IPS-NIHi11 (cell line): ENCODE measurements around the gene KLHDC8B.

ENCODE experiments used
- DNase-seq: peaks from one replicate; pipeline ENCODE4 v3.0.0; 2012; ENCODE audit warnings: mixed read lengths, low spot score

The KLHDC8B gene

DNA sequence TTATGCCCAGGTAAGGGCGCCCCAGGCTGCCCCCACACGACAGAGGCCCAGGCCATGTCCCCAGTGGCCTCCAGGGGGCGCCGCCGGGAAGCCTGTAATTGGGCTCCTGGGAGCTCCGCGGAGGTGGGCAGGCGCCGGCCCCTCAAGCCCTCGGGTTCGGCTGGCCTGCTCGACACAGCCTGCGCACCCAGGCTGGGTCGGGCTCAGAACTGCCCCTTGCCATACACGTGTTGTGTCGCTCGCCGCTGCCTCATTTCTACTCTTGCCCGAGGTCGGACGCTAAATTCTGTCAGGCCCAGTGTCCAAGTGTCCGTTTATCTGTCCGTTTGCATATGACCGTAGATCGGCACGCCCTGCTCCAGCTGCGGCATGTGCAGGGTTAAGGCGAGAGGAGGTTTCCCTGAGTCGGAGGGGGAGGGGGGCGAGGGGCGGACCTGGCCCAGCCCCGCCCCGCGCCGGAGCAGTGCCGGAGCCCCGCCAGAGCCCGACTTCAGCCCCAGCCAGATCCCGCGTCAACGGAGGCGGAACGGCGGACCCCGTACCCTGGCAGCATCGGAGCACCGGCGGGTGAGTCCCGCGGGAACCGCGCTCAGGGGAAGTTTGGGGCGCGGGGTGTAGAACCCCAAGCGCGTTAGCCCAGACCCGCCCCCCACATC, at the start of gene KLHDC8B:
KLHDC8B (plus strand) TSS at position 480 of the 656 bp plus-strand sequence. CDS start 1,172 bp downstream, outside the sequence.
- DNase-seq: peak; percentile 97

GRCh38 chr3:49122022-49122421, 49.4 kb upstream of the KLHDC8B start:
- DNase-seq: no peak

- no peak for DNase-seq
Observed at GRCh38 chr3:49122451-49122850, 48.9 kb upstream of the KLHDC8B start.

DNA sequence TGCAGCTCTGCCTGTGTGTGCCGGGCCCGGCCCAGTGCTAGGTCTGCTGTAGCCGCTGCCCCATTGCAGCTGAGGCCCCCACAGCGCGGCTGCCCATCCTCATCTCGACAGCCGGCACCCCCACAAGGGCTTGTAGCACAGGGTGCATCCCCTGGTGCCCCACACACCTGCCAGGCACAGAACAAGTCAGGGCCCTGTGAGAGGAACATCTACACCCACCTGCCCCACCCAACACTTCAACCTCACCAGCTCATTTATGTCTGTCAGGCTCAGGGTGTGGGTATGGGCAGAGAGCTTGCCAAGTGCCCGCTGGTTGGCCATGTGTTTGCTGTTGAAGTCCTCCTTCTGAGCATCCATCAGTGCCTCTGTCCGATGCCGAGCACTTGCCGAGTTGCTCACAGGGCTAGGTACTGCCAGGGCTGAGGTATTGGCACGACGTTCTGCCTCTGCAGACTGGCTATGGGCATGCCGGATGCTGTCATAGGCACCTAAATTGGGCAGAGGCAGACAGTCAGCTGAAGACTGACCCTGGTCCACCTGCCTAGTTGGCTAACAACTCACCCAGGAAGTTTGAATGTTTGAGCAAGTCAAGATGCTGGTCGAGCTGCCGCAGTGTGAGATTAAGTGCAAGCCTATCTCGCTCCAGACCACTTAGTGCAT, 48.4 kb upstream of the KLHDC8B start:
- DNase-seq: no peak

DNA sequence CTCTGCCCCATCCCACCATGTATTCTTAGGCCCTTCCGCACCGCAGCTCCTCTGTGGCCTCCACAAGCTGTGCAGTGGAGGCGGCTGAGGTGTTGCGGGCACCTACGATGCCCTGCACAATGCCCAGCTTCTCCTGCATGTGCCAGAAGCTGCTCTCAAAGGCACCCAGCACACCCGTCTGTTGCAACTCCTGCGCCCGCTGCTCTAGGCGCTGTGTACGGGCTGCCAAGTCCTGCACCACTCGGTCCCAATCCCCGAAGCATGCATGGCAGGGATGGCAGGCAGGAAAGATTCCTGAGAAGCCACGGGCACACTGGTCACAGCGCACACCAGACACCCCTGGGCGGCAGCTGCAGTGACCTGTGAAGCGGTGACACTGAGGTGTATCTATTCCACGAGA, 47.7 kb upstream of the KLHDC8B start:
- no peak for DNase-seq

DNA sequence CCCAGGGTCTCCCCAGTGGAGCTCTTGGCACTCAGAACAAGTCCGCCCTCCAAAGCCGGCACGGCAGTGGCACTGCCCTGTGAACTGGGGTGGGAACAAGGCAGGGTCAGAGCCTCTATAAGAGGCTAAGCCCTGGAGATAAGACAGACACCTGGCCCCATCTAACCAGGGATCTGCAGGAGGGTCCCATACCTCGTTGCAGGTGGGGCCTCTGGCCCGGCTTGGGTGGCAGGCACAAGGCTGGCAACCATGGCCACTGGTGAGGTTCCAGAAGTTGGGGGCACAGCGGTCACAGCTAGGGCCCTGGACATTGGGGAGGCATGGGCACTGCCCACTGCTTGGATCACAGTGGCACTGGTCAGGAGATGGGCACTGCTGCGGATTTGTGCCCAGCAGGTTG, 47.2 kb upstream of the KLHDC8B start:
- no peak for DNase-seq

GRCh38 chr3:49124991-49125670, 46.3 kb upstream of the KLHDC8B start:
- DNase-seq: peak; percentile 34

DNA sequence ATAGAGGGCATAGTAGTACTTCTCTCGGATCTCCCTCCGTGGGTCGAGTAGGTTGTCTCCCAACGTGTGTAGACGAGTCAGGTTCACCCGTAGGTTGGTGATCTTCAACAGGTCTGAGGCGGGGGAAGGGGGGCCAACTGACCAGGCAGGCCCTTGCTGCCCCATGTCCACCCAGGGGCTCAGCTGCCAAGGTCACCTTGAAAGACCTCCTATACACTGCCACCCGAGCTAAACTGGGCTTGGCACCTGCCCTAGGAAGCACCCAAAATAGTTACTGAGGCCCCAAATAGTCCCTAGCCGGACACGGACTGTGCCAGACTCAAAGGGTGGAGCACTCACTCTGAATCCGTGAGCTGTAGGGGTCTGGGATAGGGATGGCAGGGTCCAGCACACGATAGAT, 40.4 kb upstream of the KLHDC8B start:
- DNase-seq: no peak

- no peak for DNase-seq
Observed at GRCh38 chr3:49131576-49131975, 39.8 kb upstream of the KLHDC8B start.

DNA sequence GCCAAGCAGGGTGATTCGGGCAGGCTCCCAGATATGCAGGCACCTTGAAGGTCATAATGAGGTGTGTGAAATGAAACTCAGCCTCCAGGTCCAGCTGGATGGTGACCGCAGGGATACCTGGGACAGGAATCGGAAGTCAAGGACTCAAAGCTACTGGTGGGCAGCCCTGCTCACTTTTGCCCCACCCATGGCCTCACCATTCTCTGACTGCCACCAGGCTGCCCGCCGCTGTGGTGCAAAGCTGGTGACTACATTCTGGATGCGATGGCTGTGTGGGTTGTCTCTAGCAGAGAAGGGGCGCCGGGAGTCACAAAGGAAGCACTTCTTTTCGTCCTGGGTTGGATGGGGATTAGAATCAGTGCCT, 39.3 kb upstream of the KLHDC8B start:
- no peak for DNase-seq

GRCh38 chr3:49132437-49133225, 38.8 kb upstream of the KLHDC8B start, which contains the start of gene LAMB2:
Gene LAMB2 (minus strand): TSS chr3:49133050. CDS start chr3:49132867, 183 bp downstream.
- DNase-seq: peak; percentile 90

DNA sequence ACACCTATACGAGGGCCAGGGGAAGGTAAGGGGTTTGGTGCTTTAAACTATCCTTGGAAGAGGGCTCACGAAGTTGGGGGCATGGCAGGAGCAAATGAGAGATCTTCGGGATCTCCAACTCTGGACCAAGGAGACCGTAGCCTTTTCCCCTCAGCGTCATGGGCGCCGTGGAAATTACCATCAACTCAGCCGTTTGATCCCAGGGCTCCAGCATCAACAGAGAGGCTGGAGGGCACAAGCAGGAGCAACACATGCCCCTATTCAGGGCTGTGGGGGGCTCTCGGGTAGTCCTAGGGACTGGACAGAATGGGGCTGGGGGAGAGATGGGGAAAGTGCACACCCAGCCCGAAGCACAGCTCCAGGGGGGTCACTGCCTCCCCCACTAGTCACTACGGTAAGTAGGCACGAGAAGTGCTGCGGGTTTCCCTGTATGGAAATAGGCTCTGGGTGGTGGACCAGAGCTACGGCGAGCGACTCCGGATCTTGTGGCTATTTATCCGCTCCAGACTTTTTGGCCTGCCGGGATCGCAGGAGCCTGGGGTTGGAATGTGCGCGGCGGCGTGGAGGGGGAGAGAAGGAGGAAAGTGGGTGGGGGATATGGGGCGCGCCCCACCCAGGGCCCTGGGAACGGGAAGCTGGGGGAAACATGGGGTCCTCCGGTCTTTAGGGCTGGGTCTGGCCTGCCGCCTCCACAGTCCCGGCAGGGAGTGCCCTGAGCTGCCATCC, 38.0 kb upstream of the KLHDC8B start:
- DNase-seq: peak; percentile 91

DNA sequence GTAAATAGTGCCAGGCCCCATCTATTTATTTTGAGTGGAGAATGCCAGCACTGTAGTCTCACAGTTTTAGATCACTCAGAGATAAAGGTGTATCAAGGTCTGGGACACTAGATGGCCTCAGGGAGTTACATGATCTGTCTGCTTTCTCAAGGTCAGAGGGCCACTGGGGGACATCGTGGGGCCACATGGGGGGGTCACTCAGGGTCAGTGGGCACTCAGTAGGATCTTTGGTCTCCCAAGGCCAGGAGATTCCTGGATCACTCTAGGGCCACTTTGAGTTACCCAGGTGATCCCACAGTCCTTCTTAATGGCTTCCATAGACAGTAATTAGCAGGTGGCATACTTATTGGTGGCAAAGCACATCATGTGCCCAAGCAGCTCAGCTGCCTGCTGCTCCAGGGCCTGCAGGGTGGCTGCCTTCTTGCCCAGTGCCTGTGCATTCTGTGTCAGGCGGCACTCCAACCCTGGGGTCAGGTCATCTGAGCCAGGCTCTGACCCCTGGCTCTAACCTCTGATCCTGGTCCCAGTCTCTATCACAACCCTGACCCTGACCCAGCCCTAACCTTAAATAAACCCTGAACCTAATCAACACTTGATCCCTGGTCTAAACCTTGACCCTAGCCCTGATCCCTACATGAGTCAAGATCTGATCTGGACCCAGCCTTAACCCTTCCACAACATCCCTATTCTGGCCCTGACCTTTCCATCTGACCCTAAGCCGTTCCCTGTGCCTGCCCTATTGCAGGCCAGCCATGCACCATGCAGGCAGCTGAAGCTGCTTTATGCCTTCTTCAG, 36.7 kb upstream of the KLHDC8B start:
- peak; percentile 51 for DNase-seq

- no peak for DNase-seq
Observed at GRCh38 chr3:49135499-49135898, 35.9 kb upstream of the KLHDC8B start.

- no peak for DNase-seq
Observed at GRCh38 chr3:49140080-49140479, 31.3 kb upstream of the KLHDC8B start.

DNA sequence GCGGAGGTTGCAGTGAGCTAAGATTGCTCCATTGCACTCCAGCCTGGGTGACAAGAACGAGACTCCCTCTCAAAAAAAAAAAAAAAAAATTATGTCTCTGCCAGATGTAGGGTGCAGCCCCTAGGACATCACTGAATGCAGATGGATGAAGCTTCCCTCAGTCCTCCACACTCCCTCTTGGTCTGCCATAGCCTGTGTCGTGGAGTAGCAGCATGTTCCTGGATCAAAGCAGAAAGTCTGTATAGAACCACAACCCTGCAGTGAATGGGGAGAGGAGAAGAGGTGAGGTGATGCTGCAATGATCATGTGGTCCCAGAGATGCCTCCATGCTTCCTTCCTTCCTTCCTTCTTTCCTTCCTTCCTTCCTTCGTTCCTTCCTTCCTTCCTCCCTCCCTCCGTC, 23.2 kb upstream of the KLHDC8B start:
- no peak for DNase-seq

DNA sequence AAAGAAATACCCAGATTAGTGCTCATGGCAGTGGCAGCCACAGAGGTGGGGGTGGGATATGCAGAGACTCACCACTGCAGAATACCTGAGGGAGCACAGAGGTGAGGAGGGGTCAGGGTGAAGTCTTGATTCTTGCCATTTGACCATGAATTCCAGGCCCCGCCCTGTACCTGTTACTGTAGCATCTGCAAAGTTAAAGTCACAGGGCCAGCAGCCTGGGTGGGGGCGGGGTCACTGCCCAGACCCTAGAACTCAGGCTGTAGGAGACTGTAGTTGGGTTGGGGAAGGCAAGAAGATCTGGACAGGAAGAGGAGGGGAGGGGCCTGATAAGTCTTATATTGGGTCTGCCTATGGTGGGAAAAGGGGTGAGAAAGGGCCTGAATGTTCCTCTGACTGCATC, 19.8 kb upstream of the KLHDC8B start:
- DNase-seq: no peak

GRCh38 chr3:49153349-49153912, 18.0 kb upstream of the KLHDC8B start:
- DNase-seq: no peak

DNA sequence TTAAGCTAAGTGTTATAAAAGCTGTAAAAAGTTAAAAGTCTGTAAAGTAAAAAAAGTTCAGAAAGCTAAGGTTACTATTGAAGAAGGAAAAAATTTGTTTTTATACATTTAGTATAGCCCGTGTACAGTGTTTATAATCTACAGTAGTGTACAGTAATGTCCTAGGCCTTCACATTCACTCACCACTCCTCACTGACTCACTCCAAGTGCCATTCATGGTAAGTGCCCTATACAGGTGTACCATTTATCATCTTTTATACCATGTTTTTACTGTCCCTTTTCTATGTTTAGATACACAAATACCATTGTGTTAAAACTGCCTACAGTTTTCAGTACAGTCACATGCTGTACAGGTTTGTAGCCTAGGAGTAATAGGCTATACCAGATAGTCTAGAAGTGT, 14.1 kb upstream of the KLHDC8B start:
- no peak for DNase-seq

GRCh38 chr3:49158103-49158709, 13.2 kb upstream of the KLHDC8B start:
- peak; percentile 73 for DNase-seq
